ENCODE measurements around the gene DSC1. TPM values are rescaled to one million over a fixed set of nuclear protein-coding genes. Genes with fewer than 3 reads are reported as not detected.

Gene DSC1
- total RNA-seq, 1 donor from 2014 or later, result not detected

DNA sequence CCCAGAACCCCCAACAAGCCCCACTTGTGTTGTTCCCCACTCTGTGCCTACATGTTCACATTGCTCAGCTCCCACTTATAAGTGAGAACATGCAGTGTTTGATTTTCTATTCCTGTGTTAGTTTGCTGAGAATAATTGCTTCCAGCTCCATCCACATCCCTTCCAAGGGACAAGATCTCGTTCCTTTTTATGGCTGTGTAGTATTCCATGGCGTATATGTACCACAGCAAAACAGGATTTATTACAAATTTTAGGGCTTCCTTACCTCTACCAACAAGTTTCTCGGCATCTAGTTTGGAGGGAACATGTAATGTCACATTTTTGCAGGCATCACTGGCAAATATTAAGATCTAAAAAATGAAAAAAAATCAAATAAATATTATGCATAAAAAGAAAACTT, 69.4 kb downstream of the DSC1 start:
- Mint-ChIP-seq H3K27me3 (ENCODE audit: insufficient read depth, low read depth) (peaks cover 6% of the 10 kb centered on the region), H3K9me3 (no peaks in the 10 kb centered on the region), H3K4me1 (no peaks in the 10 kb centered on the region), H3K36me3 (peaks cover 14% of the 10 kb centered on the region), H3K27ac (no peak overlapping the region), H3K4me3 (no peak overlapping the region)
- H3K4me3 ChIP-seq, result no peak overlapping the region
- no peaks in the 10 kb centered on the region for H3K4me1 ChIP-seq
- no peaks in the 10 kb centered on the region for H4K20me1 ChIP-seq (ENCODE audit: low read depth)
- H3K27ac ChIP-seq, result no peak overlapping the region
- no peak for DNase-seq (ENCODE audit: low spot score)
- TF ChIP-seq CTCF (IDR thresholded peaks at IDR 0.05) (no peak), EZH2phosphoT487 (IDR thresholded peaks at IDR 0.05) (no peak), EZH2 (IDR thresholded peaks at IDR 0.05) (no peak)
- H3K9me3 ChIP-seq (ENCODE audit: low read depth), result no peaks in the 10 kb centered on the region
- peaks cover 10% of the 10 kb centered on the region for H3K36me3 ChIP-seq
- no peaks in the 10 kb centered on the region for H3F3A ChIP-seq (ENCODE audit: low read depth)
- H2AFZ ChIP-seq (replicated peaks), result no peak overlapping the region
- H3K79me2 ChIP-seq (ENCODE audit: low read depth), result peaks cover 50% of the 10 kb centered on the region
- H3K4me2 ChIP-seq, result no peak overlapping the region
- H3K9ac ChIP-seq, result no peak overlapping the region
- no peaks in the 10 kb centered on the region for H3K27me3 ChIP-seq

DNA sequence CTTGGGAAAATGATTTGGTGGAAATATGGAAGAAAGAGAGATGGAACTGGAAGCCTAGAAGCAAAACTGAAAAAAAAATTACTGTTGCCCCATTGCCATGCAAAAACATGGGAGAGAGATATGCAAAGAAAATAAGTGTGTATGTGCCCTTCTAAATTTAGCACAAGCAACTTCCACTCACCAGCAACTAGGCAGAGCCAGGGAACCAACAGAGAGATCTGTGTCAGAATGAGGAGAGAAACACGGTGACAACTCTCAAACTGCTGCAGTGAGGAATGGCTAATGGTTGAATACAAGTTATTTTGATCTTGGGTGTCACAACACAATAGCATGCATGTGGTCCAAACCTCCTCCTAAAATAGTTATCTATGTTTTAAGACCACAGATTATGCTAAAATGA, 71.3 kb downstream of the DSC1 start:
- no peaks in the 10 kb centered on the region for H3K27me3 ChIP-seq
- H3K27me3 Mint-ChIP-seq (ENCODE audit: insufficient read depth, low read depth), result peaks cover 6% of the 10 kb centered on the region
- H3K27ac Mint-ChIP-seq, result no peak overlapping the region
- H3K36me3 Mint-ChIP-seq, result peaks cover 21% of the 10 kb centered on the region
- no peaks in the 10 kb centered on the region for H4K20me1 ChIP-seq (ENCODE audit: low read depth)
- no peak for DNase-seq (ENCODE audit: low spot score)
- no peaks in the 10 kb centered on the region for H3K4me1 Mint-ChIP-seq
- no peaks in the 10 kb centered on the region for H3K9me3 ChIP-seq (ENCODE audit: low read depth)
- H3K4me1 ChIP-seq, result no peaks in the 10 kb centered on the region
- no peak overlapping the region for H3K4me3 Mint-ChIP-seq
- H3F3A ChIP-seq (ENCODE audit: low read depth), result no peaks in the 10 kb centered on the region
- H3K4me3 ChIP-seq, result no peak overlapping the region
- H3K9ac ChIP-seq, result no peak overlapping the region
- H2AFZ ChIP-seq (replicated peaks), result no peak overlapping the region
- H3K4me2 ChIP-seq, result no peak overlapping the region
- H3K27ac ChIP-seq, result no peak overlapping the region
- H3K79me2 ChIP-seq (ENCODE audit: low read depth), result peaks cover 31% of the 10 kb centered on the region
- no peaks in the 10 kb centered on the region for H3K9me3 Mint-ChIP-seq
- no peak for TF ChIP-seq EZH2phosphoT487 (IDR thresholded peaks at IDR 0.05)
- TF ChIP-seq EZH2 (IDR thresholded peaks at IDR 0.05), result no peak
- H3K36me3 ChIP-seq, result peaks cover 13% of the 10 kb centered on the region

GRCh38 chr18:31088532-31088931, 74.1 kb downstream of the DSC1 start:
- H3K27ac ChIP-seq, result no peak overlapping the region
- TF ChIP-seq CTCF (IDR thresholded peaks at IDR 0.05), result no peak
- TF ChIP-seq EZH2 (IDR thresholded peaks at IDR 0.05), result no peak
- TF ChIP-seq EZH2phosphoT487 (IDR thresholded peaks at IDR 0.05), result no peak
- no peaks in the 10 kb centered on the region for H3K4me1 ChIP-seq
- H3K36me3 ChIP-seq, result peaks cover 13% of the 10 kb centered on the region
- H3K36me3 Mint-ChIP-seq, result peaks cover 21% of the 10 kb centered on the region
- no peaks in the 10 kb centered on the region for H3K9me3 ChIP-seq (ENCODE audit: low read depth)
- H3K79me2 ChIP-seq (ENCODE audit: low read depth), result peaks cover 5% of the 10 kb centered on the region
- no peaks in the 10 kb centered on the region for H3K9me3 Mint-ChIP-seq
- peaks cover 3% of the 10 kb centered on the region for H3K27me3 Mint-ChIP-seq (ENCODE audit: insufficient read depth, low read depth)
- no peaks in the 10 kb centered on the region for H4K20me1 ChIP-seq (ENCODE audit: low read depth)
- H3K9ac ChIP-seq, result no peak overlapping the region
- no peaks in the 10 kb centered on the region for H3K27me3 ChIP-seq
- H3K27ac Mint-ChIP-seq, result no peak overlapping the region
- no peak for DNase-seq (ENCODE audit: low spot score)
- H3K4me3 Mint-ChIP-seq, result no peak overlapping the region
- no peaks in the 10 kb centered on the region for H3K4me1 Mint-ChIP-seq
- no peaks in the 10 kb centered on the region for H3F3A ChIP-seq (ENCODE audit: low read depth)
- H3K4me2 ChIP-seq, result no peak overlapping the region
- H2AFZ ChIP-seq (replicated peaks), result no peak overlapping the region
- no peak overlapping the region for H3K4me3 ChIP-seq

GRCh38 chr18:31079973-31080372, 82.7 kb downstream of the DSC1 start:
- H4K20me1 ChIP-seq (ENCODE audit: low read depth), result no peaks in the 10 kb centered on the region
- no peak overlapping the region for H3K4me2 ChIP-seq
- no peak overlapping the region for H3K4me3 ChIP-seq
- H3K4me1 Mint-ChIP-seq, result peaks cover 3% of the 10 kb centered on the region
- H3K27me3 Mint-ChIP-seq (ENCODE audit: insufficient read depth, low read depth), result no peaks in the 10 kb centered on the region
- no peak for DNase-seq (ENCODE audit: low spot score)
- H3K27ac ChIP-seq, result no peak overlapping the region
- no peaks in the 10 kb centered on the region for H3K4me1 ChIP-seq
- H3K9me3 Mint-ChIP-seq, result no peaks in the 10 kb centered on the region
- no peak overlapping the region for H2AFZ ChIP-seq (replicated peaks)
- no peak overlapping the region for H3K4me3 Mint-ChIP-seq
- H3K36me3 ChIP-seq, result peaks cover 4% of the 10 kb centered on the region
- H3K36me3 Mint-ChIP-seq, result peaks cover 29% of the 10 kb centered on the region
- H3K9me3 ChIP-seq (ENCODE audit: low read depth), result no peaks in the 10 kb centered on the region
- TF ChIP-seq EZH2phosphoT487 (IDR thresholded peaks at IDR 0.05) (no peak), CTCF (IDR thresholded peaks at IDR 0.05) (no peak), EZH2 (IDR thresholded peaks at IDR 0.05) (no peak)
- H3K27ac Mint-ChIP-seq, result no peak overlapping the region
- H3K9ac ChIP-seq, result no peak overlapping the region
- H3K79me2 ChIP-seq (ENCODE audit: low read depth), result no peaks in the 10 kb centered on the region
- H3K27me3 ChIP-seq, result no peaks in the 10 kb centered on the region
- H3F3A ChIP-seq (ENCODE audit: low read depth), result no peaks in the 10 kb centered on the region

Other genes with a start within 250 kb of the DSC1 start
- 1.2 and 1.8 TPM in 2 replicates for gene DSC3, start 120.1 kb downstream of the DSC1 start, total RNA-seq (ENCODE audit: low replicate concordance)
- 11.9 and 16.0 TPM in 2 replicates for gene DSC2, start 60.4 kb downstream of the DSC1 start, total RNA-seq (ENCODE audit: low replicate concordance)
- not detected in 2 replicates for gene DSG1, start 155.3 kb upstream of the DSC1 start, total RNA-seq (ENCODE audit: low replicate concordance)
- not detected in 2 replicates for gene DSG4, start 213.9 kb upstream of the DSC1 start, total RNA-seq (ENCODE audit: low replicate concordance)